Smooth muscle cell (in vitro differentiated cells): ENCODE results near the gene TSPYL2. TPM values are rescaled to one million over a fixed set of nuclear protein-coding genes. Genes with fewer than 3 reads are reported as not detected.

Source experiments
- DNase-seq: peaks from one replicate; lab custom pipeline; 2025; ENCODE audit not compliant: unreplicated experiment; lab: John Stamatoyannopoulos, UW
- H2AFZ ChIP-seq: fragments of 200-600 bp; sonication (generic); 2 replicates; pipeline ENCODE4 v1.6.0; 2016; ENCODE audit warnings: antibody characterized with exemption, low read depth, mild to moderate bottlenecking
- H3F3A ChIP-seq: fragments of 200-600 bp; sonication (generic); 2 replicates; pipeline ENCODE4 v1.6.0; 2017; ENCODE audit warnings: antibody characterized with exemption, low read depth
- H3K27ac ChIP-seq: fragments of 200-600 bp; sonication (generic); 2 replicates; pipeline ENCODE4 v1.5.1; 2016; ENCODE audit warnings: low read depth, mild to moderate bottlenecking
- H3K27me3 ChIP-seq: fragments of 200-600 bp; sonication (generic); 2 replicates; pipeline ENCODE4 v1.6.1; 2016; ENCODE audit warnings: low read depth, mild to moderate bottlenecking
- H3K36me3 ChIP-seq: fragments of 200-600 bp; sonication (generic); 2 replicates; pipeline ENCODE4 v1.5.1; 2016; ENCODE audit warnings: low read depth
- H3K4me1 ChIP-seq: fragments of 200-600 bp; sonication (generic); 2 replicates; pipeline ENCODE4 v1.5.1; 2016; ENCODE audit warnings: low read depth
- H3K4me2 ChIP-seq: fragments of 200-600 bp; sonication (generic); 2 replicates; pipeline ENCODE4 v1.6.0; 2016; ENCODE audit warnings: mild to moderate bottlenecking
- H3K4me3 ChIP-seq: fragments of 200-600 bp; sonication (generic); 2 replicates; pipeline ENCODE4 v1.5.1; 2016; ENCODE audit warnings: mild to moderate bottlenecking
- H3K79me2 ChIP-seq: fragments of 200-600 bp; sonication (generic); 2 replicates; pipeline ENCODE4 v1.6.0; 2016; ENCODE audit warnings: low read depth, mild to moderate bottlenecking
- H3K9ac ChIP-seq: fragments of 200-600 bp; sonication (generic); 2 replicates; pipeline ENCODE4 v1.6.0; 2016; ENCODE audit warnings: low read depth
- H3K9me3 ChIP-seq: fragments of 200-600 bp; sonication (generic); replicated peaks from 2 replicates; pipeline ENCODE4 v1.5.1; 2016; ENCODE audit warnings: low read depth
- H4K20me1 ChIP-seq: fragments of 200-600 bp; sonication (generic); 2 replicates; pipeline ENCODE4 v1.6.0; 2016; ENCODE audit warnings: low read depth
- CTCF ChIP-seq: fragments of 200-600 bp; sonication (generic); IDR thresholded peaks from 2 replicates; pipeline ENCODE4 v1.5.1; 2017; ENCODE audit warnings: borderline replicate concordance, mild to moderate bottlenecking, antibody characterized with exemption; ENCODE audit not compliant: insufficient read depth, poor library complexity, severe bottlenecking
- WGBS: methylation state at CpG from one replicate; pipeline ENCODE4 v1.1.7; 2016; ENCODE audit warnings: low lambda C conversion rate; 5-methylcytosine and 5-hydroxymethylcytosine counted together
- polyA plus RNA-seq: library from polyadenylated mRNA; unstranded; fragments of >200 nt; fragmentation: Nextera tagmentation; extraction: Ambion mirVana; gene quantifications from 2 replicates; pipeline ENCODE4 v1.2.1, GENCODE V29; 2016
- small RNA-seq: library from RNA; depleted of rRNA; stranded (forward); fragments of <200 nt; gene quantifications from one replicate; pipeline ENCODE3, GENCODE V24; 2014
- total RNA-seq: library from RNA; depleted of rRNA; stranded (reverse); fragments of >200 nt; gene quantifications from 2 replicates; pipeline ENCODE4 v1.2.3, GENCODE V29; 2014

The TSPYL2 gene
- total and polyA plus RNA-seq, 2 experiments from 2014 or later: 38.1 to 50.7 TPM

- Histone ChIP-seq H3K9me3 (no peaks in the 10 kb centered on the region), H3K4me2 (peak overlapping the region; percentile 1), H3K9ac (no peak overlapping the region), H3K4me3 (no peak overlapping the region), H2AFZ (no peak overlapping the region), H4K20me1 (no peaks in the 10 kb centered on the region), H3K79me2 (no peaks in the 10 kb centered on the region), H3K4me1 (no peaks in the 10 kb centered on the region), H3K27ac (peak overlapping the region; percentile 65), H3K36me3 (no peaks in the 10 kb centered on the region), H3F3A (no peaks in the 10 kb centered on the region), H3K27me3 (no peaks in the 10 kb centered on the region)
- TF ChIP-seq CTCF: no peak
- 51% methylated on average over 3 of the region's 3 CpGs for WGBS
- no peak for DNase-seq
Measured at GRCh38 chrX:53128097-53128749, 46.1 kb downstream of the TSPYL2 start.

GRCh38 chrX:53133400-53133799 lies 51.2 kb downstream of the TSPYL2 start:
- Histone ChIP-seq H3F3A (no peaks in the 10 kb centered on the region), H3K4me3 (no peak overlapping the region), H3K4me2 (no peak overlapping the region), H3K9ac (no peak overlapping the region), H3K79me2 (no peaks in the 10 kb centered on the region), H3K27me3 (no peaks in the 10 kb centered on the region), H3K36me3 (no peaks in the 10 kb centered on the region), H3K4me1 (no peaks in the 10 kb centered on the region), H3K27ac (no peak overlapping the region), H2AFZ (no peak overlapping the region), H4K20me1 (no peaks in the 10 kb centered on the region), H3K9me3 (no peaks in the 10 kb centered on the region)
- WGBS: 95% methylated on average over 4 of the region's 4 CpGs
- DNase-seq: no peak
- TF ChIP-seq CTCF: no peak

- no peak overlapping the region for H3K27ac ChIP-seq
- no peak overlapping the region for H2AFZ ChIP-seq
- no peak for TF ChIP-seq CTCF
- H3K4me3 ChIP-seq: no peak overlapping the region
- H4K20me1 ChIP-seq: no peaks in the 10 kb centered on the region
- no peaks in the 10 kb centered on the region for H3K36me3 ChIP-seq
- H3K9me3 ChIP-seq: no peaks in the 10 kb centered on the region
- no peaks in the 10 kb centered on the region for H3K27me3 ChIP-seq
- WGBS: 71% methylated on average over 2 of the region's 2 CpGs
- no peaks in the 10 kb centered on the region for H3F3A ChIP-seq
- no peak overlapping the region for H3K4me2 ChIP-seq
- DNase-seq: no peak
- H3K9ac ChIP-seq: no peak overlapping the region
- H3K4me1 ChIP-seq: no peaks in the 10 kb centered on the region
- H3K79me2 ChIP-seq: no peaks in the 10 kb centered on the region
Measured at GRCh38 chrX:53135581-53135980, 53.4 kb downstream of the TSPYL2 start.

Small RNAs within 50 kb of the gene (small RNA-seq; reads per million reads assigned to genes)
- gene AL591212.2: not detected

Other genes starting within 250 kb of the TSPYL2 start
- not detected in 2 replicates for gene XAGE3, start 214.3 kb upstream of the TSPYL2 start, total RNA-seq
- gene XAGE3, start 214.3 kb upstream of the TSPYL2 start, polyA plus RNA-seq: not detected in 2 replicates
- 18.5 and 22.0 TPM in 2 replicates for gene FAM156B, start 185.0 kb upstream of the TSPYL2 start, total RNA-seq
- 30.5 and 30.7 TPM in 2 replicates for gene FAM156B, start 185.0 kb upstream of the TSPYL2 start, polyA plus RNA-seq
- gene FAM156A, start 123.8 kb upstream of the TSPYL2 start, total RNA-seq: 7.6 and 16.3 TPM in 2 replicates
- gene FAM156A, start 123.8 kb upstream of the TSPYL2 start, polyA plus RNA-seq: 18.5 and 27.4 TPM in 2 replicates
- gene GPR173, start 33.6 kb upstream of the TSPYL2 start, total RNA-seq: 3.9 and 5.5 TPM in 2 replicates
- gene GPR173, start 33.6 kb upstream of the TSPYL2 start, polyA plus RNA-seq: 0.63 and 1.8 TPM in 2 replicates
- 6.1 and 7.9 TPM in 2 replicates for gene KANTR, start 11.8 kb downstream of the TSPYL2 start, total RNA-seq
- 2.6 and 4.6 TPM in 2 replicates for gene KANTR, start 11.8 kb downstream of the TSPYL2 start, polyA plus RNA-seq
- 183 and 191 TPM in 2 replicates for gene KDM5C, start 142.8 kb downstream of the TSPYL2 start, total RNA-seq
- 78.7 and 80.2 TPM in 2 replicates for gene KDM5C, start 142.8 kb downstream of the TSPYL2 start, polyA plus RNA-seq
- gene IQSEC2, start 199.2 kb downstream of the TSPYL2 start, total RNA-seq: 3.8 and 6.9 TPM in 2 replicates
- gene IQSEC2, start 199.2 kb downstream of the TSPYL2 start, polyA plus RNA-seq: 4.2 and 5.2 TPM in 2 replicates